Mesothelial cell of epicardium (in vitro differentiated cells): ENCODE data around the gene UNC13A. TPM values are rescaled to one million over a fixed set of nuclear protein-coding genes. Genes with fewer than 3 reads are reported as not detected.

ENCODE experiments used
- DNase-seq, 2 experiments: peaks; one replicate each; pipeline ENCODE4 v3.0.0; 2021; ENCODE audit warnings: low spot score in 2 of 2; ENCODE audit not compliant: unreplicated experiment in 2 of 2
- H3K27ac Mint-ChIP-seq: 2 replicates; pipeline ENCODE4 v1.8.0; 2021; ENCODE audit warnings: mixed read lengths
- H3K27me3 Mint-ChIP-seq: 2 replicates; pipeline ENCODE4 v1.8.0; 2021; ENCODE audit warnings: low read depth, mixed read lengths
- H3K36me3 Mint-ChIP-seq: 2 replicates; pipeline ENCODE4 v1.8.0; 2021; ENCODE audit warnings: mixed read lengths
- H3K4me1 Mint-ChIP-seq: 2 replicates; pipeline ENCODE4 v1.8.0; 2021; ENCODE audit warnings: mixed read lengths
- H3K4me3 Mint-ChIP-seq: 2 replicates; pipeline ENCODE4 v1.8.0; 2021; ENCODE audit warnings: mild to moderate bottlenecking, moderate library complexity, mixed read lengths
- H3K9me3 Mint-ChIP-seq: 2 replicates; pipeline ENCODE4 v1.8.0; 2021; ENCODE audit warnings: mixed read lengths
- CTCF ChIP-seq: fragments of 200-600 bp; sonication (generic); IDR thresholded peaks from one replicate; pipeline ENCODE4 v1.5.0; 2021; ENCODE audit warnings: antibody characterized with exemption; ENCODE audit not compliant: unreplicated experiment
- total RNA-seq: library from RNA; stranded (reverse); gene quantifications from 3 replicates; pipeline ENCODE4 v1.2.1, GENCODE V29; 2021

The UNC13A gene
- total RNA-seq, 1 donor from 2014 or later = 1.1 TPM

DNA sequence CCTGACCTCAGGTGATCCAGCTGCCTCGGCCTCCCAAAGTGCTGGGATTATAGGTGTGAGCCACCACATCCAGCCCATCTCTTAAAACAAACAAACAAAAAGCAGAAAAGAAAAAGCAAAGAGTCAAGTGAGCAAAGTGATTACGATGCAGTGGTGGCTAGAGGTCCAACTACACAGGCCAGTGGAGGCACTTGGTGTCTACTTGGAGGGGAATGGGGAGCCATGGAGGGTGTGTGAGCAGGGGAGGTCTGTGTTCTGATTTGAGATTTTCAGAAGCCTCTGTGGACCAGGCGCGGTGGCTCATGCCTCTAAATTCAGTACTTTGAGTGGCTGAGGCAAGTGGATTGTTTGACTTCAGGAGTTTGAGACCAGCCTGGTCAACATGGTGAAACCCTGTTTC, 126.1 kb downstream of the UNC13A start:
- H3K4me3 Mint-ChIP-seq = no peak overlapping the region
- no peaks in the 10 kb centered on the region for H3K9me3 Mint-ChIP-seq
- no peak for DNase-seq
- no peak overlapping the region for H3K27ac Mint-ChIP-seq
- peaks cover 15% of the 10 kb centered on the region for H3K36me3 Mint-ChIP-seq
- no peak for TF ChIP-seq CTCF
- no peaks in the 10 kb centered on the region for H3K4me1 Mint-ChIP-seq
- no peaks in the 10 kb centered on the region for H3K27me3 Mint-ChIP-seq

DNA sequence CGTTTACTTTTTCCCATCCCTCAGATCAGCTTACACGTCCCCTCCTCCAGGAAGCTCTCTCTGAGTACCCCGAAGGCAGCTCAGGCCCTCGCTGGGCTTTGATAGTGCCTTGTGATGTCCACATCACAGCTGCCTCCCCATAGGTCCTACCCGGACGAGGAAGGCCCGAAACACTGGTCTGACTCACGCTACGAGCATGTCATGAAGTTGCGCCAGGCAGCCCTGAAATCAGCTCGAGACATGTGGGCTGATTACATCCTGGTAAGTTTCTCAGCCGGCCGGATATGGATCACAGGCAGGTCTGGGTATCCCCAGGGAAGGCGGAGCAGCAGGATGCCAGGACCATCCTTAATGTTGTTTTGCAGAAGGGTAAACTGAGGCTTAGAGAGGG, 128.0 kb downstream of the UNC13A start:
- DNase-seq = no peak
- no peaks in the 10 kb centered on the region for H3K9me3 Mint-ChIP-seq
- no peak overlapping the region for H3K4me3 Mint-ChIP-seq
- H3K4me1 Mint-ChIP-seq = peaks cover 4% of the 10 kb centered on the region
- TF ChIP-seq CTCF = no peak
- peaks cover 15% of the 10 kb centered on the region for H3K36me3 Mint-ChIP-seq
- H3K27me3 Mint-ChIP-seq = no peaks in the 10 kb centered on the region
- H3K27ac Mint-ChIP-seq = peak overlapping the region; percentile 77

- peaks cover 5% of the 10 kb centered on the region for H3K9me3 Mint-ChIP-seq
- no peaks in the 10 kb centered on the region for H3K27me3 Mint-ChIP-seq
- no peak overlapping the region for H3K4me3 Mint-ChIP-seq
- no peak for TF ChIP-seq CTCF
- no peak overlapping the region for H3K27ac Mint-ChIP-seq
- peaks cover 4% of the 10 kb centered on the region for H3K4me1 Mint-ChIP-seq
- peaks cover 12% of the 10 kb centered on the region for H3K36me3 Mint-ChIP-seq
- no peak for DNase-seq
Measured at GRCh38 chr19:17557466-17557865, 130.7 kb downstream of the UNC13A start.

DNA sequence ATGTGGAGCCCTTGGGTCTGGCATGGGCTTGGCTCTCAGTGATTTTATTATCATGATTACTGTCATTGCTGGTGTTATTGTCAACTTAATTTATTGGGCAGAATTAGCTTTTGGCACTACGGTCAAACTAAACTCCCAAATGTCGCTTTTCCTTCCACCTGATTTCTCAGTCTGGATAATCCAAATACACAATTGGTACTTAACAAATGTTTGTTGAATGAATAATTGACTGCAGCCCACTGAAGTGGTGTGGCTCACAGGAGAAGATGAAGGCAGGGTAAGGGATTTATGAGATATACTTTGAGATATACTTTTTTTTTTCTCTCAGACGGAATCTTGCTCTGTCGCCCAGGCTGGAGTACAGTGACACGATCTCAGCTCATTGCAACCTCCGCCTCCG, 131.2 kb downstream of the UNC13A start:
- Mint-ChIP-seq H3K4me3 (peak overlapping the region; percentile 73), H3K36me3 (peaks cover 12% of the 10 kb centered on the region), H3K27me3 (no peaks in the 10 kb centered on the region), H3K27ac (no peak overlapping the region), H3K9me3 (peaks cover 5% of the 10 kb centered on the region), H3K4me1 (peaks cover 4% of the 10 kb centered on the region)
- no peak for TF ChIP-seq CTCF
- DNase-seq = no peak

DNA sequence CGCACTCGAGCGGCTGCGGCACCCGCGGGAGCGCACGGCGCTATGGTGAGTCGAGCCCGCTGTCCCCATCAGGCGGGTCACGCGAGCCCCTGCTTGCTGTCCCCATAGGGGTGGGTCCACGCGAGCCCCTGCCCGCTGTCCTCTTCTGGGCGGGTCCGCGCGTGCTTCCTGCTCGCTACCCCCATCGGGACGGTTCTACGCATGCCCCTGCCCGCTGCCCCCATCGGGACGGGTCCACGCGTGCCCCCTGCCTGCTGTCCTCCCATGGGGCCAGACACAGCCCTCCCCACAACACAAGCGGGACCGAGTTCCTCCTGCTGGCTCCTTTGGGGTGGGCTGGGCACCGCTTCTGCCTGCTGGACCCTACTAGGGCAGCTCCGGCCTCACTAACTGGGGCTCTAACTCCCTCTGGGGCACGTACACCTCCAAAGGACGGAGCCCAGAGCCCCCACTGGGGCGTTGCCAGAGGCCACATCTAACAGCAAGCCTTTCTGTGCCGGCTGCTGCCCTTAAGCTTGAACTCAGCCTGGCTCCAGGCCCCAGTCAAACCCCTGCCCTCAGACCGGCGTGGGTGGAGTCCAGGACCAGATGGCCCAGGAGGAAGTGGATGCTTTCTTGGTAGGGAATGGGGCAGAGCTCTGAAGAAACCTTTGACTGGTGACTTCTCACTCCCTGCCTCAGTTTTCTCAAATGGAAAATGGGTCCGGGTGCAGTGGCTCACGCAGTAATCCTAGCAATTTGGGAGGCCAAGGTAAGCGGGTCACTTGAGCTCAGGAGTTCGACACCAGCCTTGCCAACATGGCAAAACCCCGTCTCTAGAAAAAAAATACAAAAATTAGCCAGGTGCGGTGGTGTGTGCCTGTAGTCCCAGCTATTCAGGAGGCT, 132.0 kb downstream of the UNC13A start:
- H3K27me3 Mint-ChIP-seq = no peaks in the 10 kb centered on the region
- no peak for TF ChIP-seq CTCF
- peak in 1 of 2 experiments; percentile 51 for DNase-seq
- peak overlapping the region; percentile 12 for H3K27ac Mint-ChIP-seq
- H3K9me3 Mint-ChIP-seq = peaks cover 5% of the 10 kb centered on the region
- peaks cover 12% of the 10 kb centered on the region for H3K36me3 Mint-ChIP-seq
- H3K4me1 Mint-ChIP-seq = peaks cover 4% of the 10 kb centered on the region
- peak overlapping the region; percentile 73 for H3K4me3 Mint-ChIP-seq
